NK-92 (cell line): ENCODE measurements around the gene MAGI3.
A peak's percentile ranks its signal among the peaks of the same experiment; 100 is the strongest.

ENCODE experiments used
- DNase-seq: peaks from one replicate; lab custom pipeline; 2025; ENCODE audit not compliant: unreplicated experiment; lab: John Stamatoyannopoulos, UW

MAGI3 gene

GRCh38 chr1:113389953-113390834 lies at the start of gene MAGI3:
Gene MAGI3, plus strand, starts transcription at chr1:113390515. Its CDS starts 519 bp downstream, at chr1:113391034.
- DNase-seq = peak; percentile 45

- DNase-seq = no peak
These were observed 36.7 kb upstream of the MAGI3 start for GRCh38 chr1:113353580-113353979.

- DNase-seq = no peak
These were observed 26.4 kb upstream of the MAGI3 start for GRCh38 chr1:113363935-113364334.

- DNase-seq = no peak
These were observed 21.3 kb upstream of the MAGI3 start for GRCh38 chr1:113369040-113369439.

- no peak for DNase-seq
These were observed 20.6 kb upstream of the MAGI3 start for GRCh38 chr1:113369699-113370098.

- no peak for DNase-seq
These were observed 19.4 kb upstream of the MAGI3 start for GRCh38 chr1:113370868-113371267.

- DNase-seq = no peak
These were observed 17.8 kb upstream of the MAGI3 start for GRCh38 chr1:113372546-113372945.

- DNase-seq = no peak
These were observed 16.7 kb upstream of the MAGI3 start for GRCh38 chr1:113373644-113374043.

GRCh38 chr1:113375878-113376277 lies 14.4 kb upstream of the MAGI3 start:
- no peak for DNase-seq

GRCh38 chr1:113380075-113380474 lies 10.2 kb upstream of the MAGI3 start:
- DNase-seq = no peak

GRCh38 chr1:113388017-113388620 lies 2.2 kb upstream of the MAGI3 start:
- no peak for DNase-seq

- DNase-seq = no peak
These were observed 1.5 kb upstream of the MAGI3 start for GRCh38 chr1:113388621-113389358.

- DNase-seq = no peak
These were observed 859 bp upstream of the MAGI3 start for GRCh38 chr1:113389359-113389952.

GRCh38 chr1:113390871-113391648 lies 745 bp downstream of the MAGI3 start:
- DNase-seq = no peak

GRCh38 chr1:113391649-113392271 lies 1.4 kb downstream of the MAGI3 start:
- no peak for DNase-seq

- no peak for DNase-seq
These were observed 2.3 kb downstream of the MAGI3 start for GRCh38 chr1:113392541-113393128.

GRCh38 chr1:113394043-113394862 lies 3.9 kb downstream of the MAGI3 start:
- no peak for DNase-seq

GRCh38 chr1:113394863-113395259 lies 4.5 kb downstream of the MAGI3 start:
- DNase-seq = no peak

GRCh38 chr1:113396102-113396501 lies 5.8 kb downstream of the MAGI3 start:
- no peak for DNase-seq
